Mononuclear cell (primary cell): ENCODE measurements around the gene C19orf25. TPM values are rescaled to one million over a fixed set of nuclear protein-coding genes. Genes with fewer than 3 reads are reported as not detected.

Source experiments
- H3K27me3 ChIP-seq: 2 replicates; pipeline ENCODE4 v1.6.0; 2011; ENCODE audit warnings: low read length, control low read depth; ENCODE audit not compliant: insufficient read depth
- H3K4me1 ChIP-seq: 2 replicates; pipeline ENCODE4 v1.5.1; 2011; ENCODE audit warnings: mild to moderate bottlenecking, low read length, control low read depth; ENCODE audit not compliant: insufficient read depth
- H3K4me3 ChIP-seq: 2 replicates; pipeline ENCODE4 v1.5.1; 2011; ENCODE audit warnings: mild to moderate bottlenecking, low read length, moderate library complexity
- H3K9me3 ChIP-seq: 2 replicates; pipeline ENCODE4 v1.5.1; 2011; ENCODE audit warnings: low read depth, mild to moderate bottlenecking, control low read depth, low read length
- total RNA-seq: library from RNA; depleted of rRNA; stranded (reverse); fragments of >200 nt; gene quantifications from one replicate; pipeline ENCODE4 v1.2.3, GENCODE V29; 2012

Gene C19orf25
- total RNA-seq, 1 donor, result 11.4 TPM

GRCh38 chr19:1469255-1470054 is 9.6 kb downstream of the C19orf25 start:
- Histone ChIP-seq H3K9me3 (no peaks in the 10 kb centered on the region), H3K4me3 (no peak overlapping the region), H3K27me3 (peaks cover 49% of the 10 kb centered on the region), H3K4me1 (peaks cover 63% of the 10 kb centered on the region)

- H3K9me3 ChIP-seq, result no peaks in the 10 kb centered on the region
- H3K27me3 ChIP-seq, result peaks cover 49% of the 10 kb centered on the region
- H3K4me3 ChIP-seq, result no peak overlapping the region
- H3K4me1 ChIP-seq, result peaks cover 63% of the 10 kb centered on the region
Observed at GRCh38 chr19:1468821-1469254, 10.2 kb downstream of the C19orf25 start.

- H3K27me3 ChIP-seq, result peaks cover 49% of the 10 kb centered on the region
- H3K4me3 ChIP-seq, result no peak overlapping the region
- H3K4me1 ChIP-seq, result peaks cover 63% of the 10 kb centered on the region
- no peaks in the 10 kb centered on the region for H3K9me3 ChIP-seq
Observed at GRCh38 chr19:1468274-1468820, 10.7 kb downstream of the C19orf25 start.

GRCh38 chr19:1467490-1468273 is 11.3 kb downstream of the C19orf25 start:
- no peaks in the 10 kb centered on the region for H3K9me3 ChIP-seq
- peaks cover 63% of the 10 kb centered on the region for H3K4me1 ChIP-seq
- peaks cover 48% of the 10 kb centered on the region for H3K27me3 ChIP-seq
- no peak overlapping the region for H3K4me3 ChIP-seq

- no peaks in the 10 kb centered on the region for H3K9me3 ChIP-seq
- peaks cover 61% of the 10 kb centered on the region for H3K4me1 ChIP-seq
- H3K4me3 ChIP-seq, result no peak overlapping the region
- peaks cover 42% of the 10 kb centered on the region for H3K27me3 ChIP-seq
Observed at GRCh38 chr19:1467215-1467489, 11.9 kb downstream of the C19orf25 start.

- H3K9me3 ChIP-seq, result no peaks in the 10 kb centered on the region
- H3K4me1 ChIP-seq, result peaks cover 56% of the 10 kb centered on the region
- peaks cover 37% of the 10 kb centered on the region for H3K27me3 ChIP-seq
- H3K4me3 ChIP-seq, result no peak overlapping the region
Observed at GRCh38 chr19:1466461-1467214, 12.4 kb downstream of the C19orf25 start.

- no peaks in the 10 kb centered on the region for H3K9me3 ChIP-seq
- H3K4me1 ChIP-seq, result peaks cover 50% of the 10 kb centered on the region
- no peak overlapping the region for H3K4me3 ChIP-seq
- H3K27me3 ChIP-seq, result peaks cover 31% of the 10 kb centered on the region
Observed at GRCh38 chr19:1466018-1466460, 13.0 kb downstream of the C19orf25 start.

- H3K4me3 ChIP-seq, result no peak overlapping the region
- peaks cover 28% of the 10 kb centered on the region for H3K27me3 ChIP-seq
- no peaks in the 10 kb centered on the region for H3K9me3 ChIP-seq
- peaks cover 43% of the 10 kb centered on the region for H3K4me1 ChIP-seq
Observed at GRCh38 chr19:1465191-1466016, 13.6 kb downstream of the C19orf25 start.

GRCh38 chr19:1461862-1462261 is 17.2 kb downstream of the C19orf25 start:
- Histone ChIP-seq H3K4me3 (no peak overlapping the region), H3K27me3 (peaks cover 29% of the 10 kb centered on the region), H3K9me3 (no peaks in the 10 kb centered on the region), H3K4me1 (peaks cover 15% of the 10 kb centered on the region)

- Histone ChIP-seq H3K9me3 (no peaks in the 10 kb centered on the region), H3K4me1 (peaks cover 8% of the 10 kb centered on the region), H3K4me3 (no peak overlapping the region), H3K27me3 (peaks cover 29% of the 10 kb centered on the region)
Observed at GRCh38 chr19:1460033-1460995, 18.7 kb downstream of the C19orf25 start.

GRCh38 chr19:1459479-1459878 is 19.5 kb downstream of the C19orf25 start:
- peaks cover 29% of the 10 kb centered on the region for H3K27me3 ChIP-seq
- H3K4me3 ChIP-seq, result no peak overlapping the region
- H3K9me3 ChIP-seq, result no peaks in the 10 kb centered on the region
- H3K4me1 ChIP-seq, result peaks cover 10% of the 10 kb centered on the region

GRCh38 chr19:1457892-1458291 is 21.1 kb downstream of the C19orf25 start:
- Histone ChIP-seq H3K27me3 (peaks cover 38% of the 10 kb centered on the region), H3K4me3 (no peak overlapping the region), H3K4me1 (peaks cover 10% of the 10 kb centered on the region), H3K9me3 (no peaks in the 10 kb centered on the region)

- H3K27me3 ChIP-seq, result peaks cover 43% of the 10 kb centered on the region
- no peak overlapping the region for H3K4me3 ChIP-seq
- peaks cover 10% of the 10 kb centered on the region for H3K4me1 ChIP-seq
- no peaks in the 10 kb centered on the region for H3K9me3 ChIP-seq
Observed at GRCh38 chr19:1457031-1457739, 21.8 kb downstream of the C19orf25 start.
